ENCODE measurements around the gene FXYD1. TPM values are rescaled to one million over a fixed set of nuclear protein-coding genes. Genes with fewer than 3 reads are reported as not detected.
"Not testable (repeated sequence)": the region's sequence is repeated elsewhere in the genome, so short reads cannot be mapped to it uniquely, and the experiment has no call there.

Gene FXYD1
- polyA plus RNA-seq, 4 donors = 15.4 to 32.1 (median 24.9) TPM

DNA sequence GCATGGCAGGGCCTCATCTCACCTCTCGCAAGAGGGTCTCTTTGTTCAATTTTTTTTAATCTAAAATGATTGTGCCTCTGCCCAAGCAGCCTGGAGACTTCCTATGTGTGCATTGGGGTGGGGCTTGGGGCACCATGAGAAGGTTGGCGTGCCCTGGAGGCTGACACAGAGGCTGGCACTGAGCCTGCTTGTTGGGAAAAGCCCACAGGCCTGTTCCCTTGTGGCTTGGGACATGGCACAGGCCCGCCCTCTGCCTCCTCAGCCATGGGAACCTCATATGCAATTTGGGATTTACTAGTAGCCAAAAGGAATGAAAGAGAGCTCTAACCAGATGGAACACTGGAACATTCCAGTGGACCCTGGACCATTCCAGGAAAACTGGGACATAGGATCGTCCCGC lies 15.1 kb upstream of the FXYD1 start:
- no peak for DNase-seq (ENCODE audit: low read depth in 4 of 4, low spot score in 2 of 4)

DNA sequence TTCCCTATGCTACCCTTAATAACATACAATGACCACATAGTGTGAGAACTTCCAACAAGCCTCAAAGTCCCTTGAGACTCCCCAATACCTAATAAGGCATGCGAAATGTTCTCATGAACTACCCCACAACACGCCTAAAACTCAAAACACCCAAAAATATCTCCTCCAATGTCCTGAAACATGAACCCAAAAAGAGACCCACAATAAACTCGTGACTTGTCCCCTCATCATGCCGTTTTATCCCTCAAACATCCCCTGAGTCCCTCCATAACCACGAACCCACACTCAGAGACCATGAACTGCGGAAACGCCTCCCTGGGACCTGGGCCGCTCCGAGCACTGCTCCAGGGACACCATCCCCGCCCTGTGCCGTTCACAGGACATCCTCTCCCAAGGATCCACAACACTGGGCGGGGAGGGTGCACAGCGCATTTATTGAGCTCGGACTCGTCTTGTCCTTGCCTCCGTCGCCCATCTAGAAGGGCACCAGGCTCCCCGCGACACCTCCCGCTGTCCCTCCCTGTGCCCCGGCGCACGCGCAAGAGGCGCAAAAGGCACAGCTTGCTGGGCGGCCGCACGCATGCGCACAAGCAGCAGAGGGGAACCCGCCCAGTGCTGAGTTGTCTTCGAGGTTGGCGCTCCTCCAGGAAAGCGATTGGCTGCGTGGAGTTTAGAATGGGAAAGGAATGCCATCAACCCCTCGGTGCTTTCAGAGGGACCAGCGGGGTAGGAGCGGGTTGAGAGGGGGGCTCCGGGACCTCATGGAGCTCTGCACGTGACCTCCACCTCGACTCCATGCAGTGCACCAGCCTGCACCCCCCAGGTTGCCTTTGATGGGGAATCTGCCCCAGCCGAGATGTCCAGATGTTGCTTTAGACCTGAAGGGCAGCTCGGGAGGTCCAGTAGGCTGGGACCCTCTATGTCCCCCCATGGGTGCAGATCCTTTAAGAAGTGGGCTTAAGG lies 14.2 kb upstream of the FXYD1 start:
- DNase-seq (ENCODE audit: low read depth in 4 of 4, low spot score in 2 of 4) = peak in 2 of 4 donors; percentile 84 to 89

DNA sequence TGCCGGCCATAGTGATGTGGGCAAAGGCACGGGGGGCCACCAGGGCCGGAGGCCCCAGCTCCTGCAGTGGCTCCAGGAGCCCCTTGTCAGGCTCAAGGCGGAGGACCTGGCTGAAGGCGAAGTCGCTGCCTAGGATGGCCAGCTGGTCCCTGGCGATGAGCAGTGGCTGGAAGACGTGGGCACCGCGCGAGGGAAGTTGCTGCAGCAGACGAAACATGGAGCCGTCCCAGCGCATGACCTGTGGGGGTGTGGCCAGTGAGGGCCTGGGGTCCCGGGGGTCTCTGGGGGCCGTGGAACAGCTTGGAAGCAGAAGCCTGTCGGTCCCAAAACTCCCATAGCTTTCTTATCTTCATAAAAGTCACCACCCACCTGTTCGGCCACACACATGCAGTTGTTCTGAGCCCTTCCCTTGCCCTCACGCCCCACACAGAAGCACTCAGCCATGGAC lies 13.3 kb upstream of the FXYD1 start:
- no peak for DNase-seq (ENCODE audit: low read depth in 4 of 4, low spot score in 2 of 4)

DNA sequence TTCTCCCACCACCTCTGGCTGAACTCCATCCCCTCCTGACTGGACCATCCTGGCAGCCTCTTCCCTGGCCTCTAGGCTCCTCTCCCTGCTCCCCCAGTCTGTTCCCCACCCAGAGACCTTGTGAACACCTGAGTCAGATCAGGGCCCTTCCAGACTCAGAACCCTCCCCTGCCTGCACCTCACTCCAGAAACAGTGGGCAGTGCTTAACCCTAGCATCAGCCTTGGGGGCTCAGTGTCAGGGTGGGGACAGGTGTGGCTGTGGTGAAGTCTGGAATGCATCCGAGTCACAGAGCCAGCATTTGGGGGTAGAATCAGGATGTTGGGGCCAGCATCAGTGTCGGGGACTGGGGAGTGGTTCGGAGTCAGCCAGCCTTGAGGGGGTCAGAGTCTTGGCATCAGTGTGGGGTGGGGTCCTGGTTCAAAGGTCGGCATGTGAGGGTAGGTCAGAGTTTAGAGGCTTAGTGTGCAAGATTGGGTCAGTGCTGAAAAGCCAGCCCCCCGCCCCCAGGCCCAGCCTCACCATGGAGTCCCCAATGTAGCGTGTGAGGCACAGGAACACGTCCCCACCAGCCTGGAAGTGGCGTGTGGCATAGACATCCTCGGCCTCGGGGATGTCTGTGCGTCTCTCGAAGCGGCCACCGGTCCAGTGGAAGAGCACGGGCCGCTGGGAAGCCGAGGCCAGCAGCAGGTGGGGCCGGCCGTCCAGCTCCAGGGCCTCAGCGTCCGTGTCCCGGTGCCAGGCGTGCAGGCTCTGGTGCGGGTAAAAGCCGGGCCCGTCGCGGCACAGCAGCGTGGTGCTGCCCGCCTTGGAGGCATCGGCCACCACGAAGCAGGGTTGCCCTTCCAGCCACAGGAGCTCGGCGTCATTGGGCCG lies 12.6 kb upstream of the FXYD1 start:
- no peak for DNase-seq (ENCODE audit: low read depth in 4 of 4, low spot score in 2 of 4)

DNA sequence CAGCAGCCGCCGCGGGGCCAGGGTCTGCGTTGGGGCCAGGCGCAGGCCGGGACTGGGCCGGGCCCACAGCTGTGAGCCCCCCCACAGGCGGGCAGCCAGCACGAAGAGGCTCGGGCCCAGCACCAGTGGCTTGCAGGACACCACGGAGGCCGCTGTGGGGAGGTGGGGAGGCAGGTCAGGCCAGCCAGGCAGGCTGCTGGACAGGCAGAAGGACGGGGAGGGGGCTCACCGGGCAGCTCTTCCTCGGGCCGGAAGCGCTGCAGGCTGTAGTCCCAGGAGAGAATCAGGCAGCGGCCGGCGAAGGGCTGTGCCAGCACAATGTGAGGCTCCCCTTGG lies 12.0 kb upstream of the FXYD1 start:
- DNase-seq (ENCODE audit: low read depth in 4 of 4, low spot score in 2 of 4) = no peak

DNA sequence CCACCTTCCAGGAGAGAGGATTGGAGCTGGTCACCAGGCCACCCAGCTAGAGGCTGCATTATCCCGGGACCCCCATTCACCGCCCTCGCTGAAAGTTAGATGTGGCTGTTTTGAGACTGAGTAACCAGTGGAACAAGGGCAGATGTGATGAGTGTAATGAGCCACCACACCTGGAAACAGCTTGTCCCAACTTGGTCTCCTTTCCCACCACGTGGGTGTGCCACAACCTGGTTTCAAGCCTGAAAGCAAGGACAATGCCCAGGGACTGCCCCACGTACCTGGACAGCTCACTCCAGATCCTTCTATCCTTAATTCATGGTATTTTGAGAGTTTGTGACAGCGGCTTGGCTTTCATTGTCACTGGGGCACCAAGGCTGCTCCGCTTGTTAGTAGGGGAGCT lies 10.8 kb upstream of the FXYD1 start:
- DNase-seq (ENCODE audit: low read depth in 4 of 4, low spot score in 2 of 4) = no peak

DNA sequence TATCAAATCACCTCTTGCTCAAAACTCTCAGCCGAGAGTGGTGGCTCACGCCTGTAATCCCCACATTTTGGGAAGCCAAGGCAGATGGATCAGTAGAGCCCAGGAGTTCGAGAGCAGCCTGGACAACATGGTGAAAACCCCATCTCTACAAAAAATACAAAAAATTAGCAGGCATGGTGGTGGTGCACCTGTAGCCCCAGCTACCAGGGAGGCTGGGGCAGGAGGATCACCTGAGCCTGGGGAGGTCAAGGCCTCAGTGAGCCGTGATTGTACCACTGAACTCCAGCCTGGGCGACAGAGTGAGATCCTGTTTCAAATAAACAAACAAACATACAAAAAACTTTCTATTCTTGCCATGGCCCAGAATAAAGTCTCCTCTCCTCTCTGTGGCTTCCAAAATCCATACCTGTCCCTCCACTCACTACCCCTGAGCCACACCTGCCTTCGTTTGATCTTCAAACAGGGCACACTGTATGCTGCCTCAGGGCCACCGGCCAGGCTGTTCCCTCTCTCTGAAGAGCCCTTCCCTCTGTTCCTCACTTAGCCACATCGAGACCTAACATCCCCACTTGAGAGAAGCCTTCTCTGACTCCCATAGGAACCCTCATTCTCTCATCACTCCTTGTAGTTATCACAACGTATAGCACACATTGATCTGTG lies 10.1 kb upstream of the FXYD1 start:
- DNase-seq (ENCODE audit: low read depth in 4 of 4, low spot score in 2 of 4) = no peak

DNA sequence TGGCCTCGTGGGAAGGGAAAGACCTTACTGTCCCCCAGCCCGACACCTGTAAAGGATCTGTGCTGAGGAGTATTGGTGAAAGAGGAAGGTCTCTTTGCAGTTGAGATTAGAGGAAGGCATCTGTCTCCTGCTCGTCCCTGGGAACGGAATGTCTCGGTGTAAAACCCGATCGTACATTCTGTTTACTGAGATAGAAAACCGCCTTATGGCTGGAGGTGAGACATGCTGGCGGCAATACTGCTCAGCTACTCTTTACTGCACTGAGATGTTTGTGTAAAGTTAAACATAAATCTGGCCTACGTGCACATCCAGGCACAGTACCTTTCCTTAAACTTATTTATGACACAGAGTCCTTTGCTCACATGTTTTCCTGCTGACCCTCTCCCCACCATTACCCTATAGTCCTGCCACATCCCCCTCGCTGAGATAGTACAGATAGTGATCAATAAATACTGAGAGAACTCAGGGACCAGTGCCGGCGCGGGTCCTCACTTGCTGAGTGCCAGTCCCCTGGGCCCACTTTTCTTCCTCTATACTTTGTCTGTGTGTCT lies 8.8 kb upstream of the FXYD1 start:
- not testable (repeated sequence) for DNase-seq (ENCODE audit: low read depth in 4 of 4, low spot score in 2 of 4)

DNA sequence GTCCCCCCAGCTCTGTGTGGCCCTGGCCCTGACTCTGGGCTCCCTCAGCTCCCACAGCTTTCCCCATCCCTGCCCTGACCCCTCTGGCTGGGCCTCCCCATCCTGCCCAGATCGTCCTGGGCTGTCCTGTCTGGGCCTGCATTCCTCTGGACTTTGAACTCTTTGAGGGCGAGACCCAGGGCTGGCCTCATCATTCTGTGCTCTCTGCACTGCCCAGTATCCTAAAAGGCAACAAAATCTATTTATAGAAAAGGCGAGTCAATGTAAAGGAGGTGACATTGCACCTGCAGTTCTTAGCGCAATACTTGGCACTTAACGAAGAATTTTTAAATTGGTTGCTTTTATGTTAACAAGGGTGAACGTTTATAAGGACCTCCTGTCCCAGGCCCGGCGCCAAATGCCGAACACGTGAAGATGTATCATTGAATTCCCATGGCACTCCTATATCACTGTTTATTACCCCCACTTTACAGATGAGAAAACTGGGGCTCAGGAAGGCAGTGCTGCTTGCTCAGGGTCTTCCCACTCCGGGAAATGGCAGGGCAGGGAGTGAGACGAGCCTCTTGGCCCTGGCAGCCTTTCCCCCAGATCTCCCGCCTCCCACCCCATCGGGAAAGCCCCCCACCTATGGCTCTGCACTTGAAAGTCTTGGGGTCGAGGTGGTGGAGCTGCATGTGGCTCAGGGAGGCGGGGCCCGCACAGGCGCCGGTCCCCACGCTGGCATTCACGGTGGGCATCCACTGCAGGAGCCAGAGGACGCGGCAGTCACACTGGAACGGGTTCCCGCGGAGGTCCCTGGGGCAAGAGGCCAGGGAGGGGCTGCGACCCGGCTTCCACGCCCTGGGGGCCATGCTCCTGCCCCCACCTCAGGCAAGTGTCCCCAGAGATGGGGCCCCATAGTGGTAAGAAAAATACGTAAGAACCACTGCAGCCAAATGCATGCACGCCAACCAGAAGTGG lies 7.6 kb upstream of the FXYD1 start:
- no peak for DNase-seq (ENCODE audit: low read depth in 4 of 4, low spot score in 2 of 4)

DNA sequence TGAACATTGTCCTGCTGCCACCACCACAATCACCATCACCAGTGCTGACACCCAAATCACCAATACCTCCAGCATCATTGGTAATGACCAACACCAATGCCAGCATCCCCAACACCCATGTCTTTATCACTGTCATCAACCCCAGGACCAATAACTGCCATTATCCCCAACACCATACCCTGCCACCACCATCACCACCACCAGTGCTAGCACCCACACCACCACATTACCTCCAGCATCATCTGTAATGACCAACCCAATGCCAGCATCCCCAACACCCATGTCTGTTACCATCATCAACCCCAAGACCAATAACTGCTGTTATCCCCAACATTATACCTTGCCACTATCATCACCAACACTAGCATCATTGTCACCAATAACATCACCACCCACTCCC lies 6.4 kb upstream of the FXYD1 start:
- DNase-seq (ENCODE audit: low read depth in 4 of 4, low spot score in 2 of 4) = no peak

DNA sequence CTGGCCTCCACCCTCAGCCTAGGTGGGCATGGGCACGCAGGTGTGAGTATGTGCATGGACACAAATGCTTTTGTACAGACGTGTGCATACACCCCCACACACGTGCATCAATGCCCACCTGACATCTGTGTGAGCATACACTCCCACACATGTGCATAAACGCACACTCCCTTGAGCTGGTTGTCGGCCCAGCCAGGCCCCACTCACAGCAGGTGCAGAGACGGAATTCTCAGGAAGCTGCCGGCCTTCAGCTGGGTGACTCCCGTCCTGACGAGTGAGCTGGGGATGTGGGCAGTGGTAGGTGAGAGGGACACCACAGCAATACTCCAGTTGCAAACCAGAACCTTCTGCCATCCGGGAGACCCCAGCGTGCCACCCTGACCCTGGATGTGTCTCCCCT lies 4.8 kb upstream of the FXYD1 start:
- no peak for DNase-seq (ENCODE audit: low read depth in 4 of 4, low spot score in 2 of 4)

DNA sequence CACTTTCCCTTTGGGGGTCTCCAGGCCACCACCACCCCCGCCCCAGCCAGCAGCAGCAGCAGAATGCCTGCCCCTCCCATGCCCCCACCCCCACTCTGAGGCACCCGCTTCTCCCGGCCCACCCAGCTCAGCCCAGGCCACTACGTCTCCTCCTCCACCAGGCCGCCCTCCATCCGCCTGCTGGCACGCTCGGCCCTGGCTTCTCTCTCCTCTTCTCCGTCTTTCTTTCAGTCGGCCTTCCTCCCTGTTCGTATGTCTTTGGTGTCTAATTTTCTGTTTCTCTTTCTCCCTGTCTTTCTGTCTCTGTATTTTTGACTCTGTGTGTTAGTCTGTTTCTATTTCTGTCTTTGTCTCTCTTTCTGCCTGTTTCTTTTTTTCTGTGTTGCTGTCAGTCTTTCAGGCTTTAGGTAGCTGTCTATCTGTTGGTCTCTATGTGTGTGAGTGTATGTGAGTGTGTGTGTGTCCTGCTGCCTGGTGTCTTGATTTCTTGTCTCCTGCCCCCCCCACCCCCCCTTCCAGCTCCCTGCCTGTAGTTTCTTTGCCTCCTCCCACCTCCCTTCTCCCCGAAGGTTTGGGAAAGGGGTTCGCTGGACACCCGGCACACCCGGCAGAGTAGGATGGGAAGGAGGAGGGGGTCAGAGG lies 3.9 kb upstream of the FXYD1 start, which contains the start of gene LGI4:
Gene LGI4 (minus strand): TSS at position 459 of the 642 bp plus-strand sequence. CDS start 379 bp downstream, at position 80.
- no peak for DNase-seq (ENCODE audit: low read depth in 4 of 4, low spot score in 2 of 4)

DNA sequence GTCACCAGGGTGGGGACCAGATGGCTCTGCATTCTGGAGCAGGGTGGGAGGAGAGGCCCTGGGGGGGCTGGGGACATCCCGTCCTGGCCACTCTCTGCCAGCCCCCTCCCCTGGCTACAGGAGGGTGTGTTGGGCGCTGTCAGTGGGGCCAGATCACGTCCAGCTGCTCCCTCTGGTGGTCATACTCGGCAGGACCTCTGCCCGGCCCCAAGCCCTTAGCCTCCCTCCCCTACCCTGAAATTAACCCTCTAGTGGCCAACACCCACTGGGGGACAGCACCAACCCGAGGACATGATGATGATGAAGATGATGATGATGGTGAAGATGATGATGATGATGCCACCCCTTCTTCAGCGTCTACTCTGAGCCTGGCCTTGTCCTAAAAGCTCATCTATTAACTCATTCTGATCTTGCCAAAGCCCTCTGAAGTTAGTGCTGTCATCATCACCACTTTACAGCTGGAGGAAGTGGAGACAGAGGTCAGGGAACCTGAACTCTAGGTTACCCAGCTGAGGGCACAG lies 3.2 kb upstream of the FXYD1 start:
- DNase-seq (ENCODE audit: low read depth in 4 of 4, low spot score in 2 of 4) = no peak

DNA sequence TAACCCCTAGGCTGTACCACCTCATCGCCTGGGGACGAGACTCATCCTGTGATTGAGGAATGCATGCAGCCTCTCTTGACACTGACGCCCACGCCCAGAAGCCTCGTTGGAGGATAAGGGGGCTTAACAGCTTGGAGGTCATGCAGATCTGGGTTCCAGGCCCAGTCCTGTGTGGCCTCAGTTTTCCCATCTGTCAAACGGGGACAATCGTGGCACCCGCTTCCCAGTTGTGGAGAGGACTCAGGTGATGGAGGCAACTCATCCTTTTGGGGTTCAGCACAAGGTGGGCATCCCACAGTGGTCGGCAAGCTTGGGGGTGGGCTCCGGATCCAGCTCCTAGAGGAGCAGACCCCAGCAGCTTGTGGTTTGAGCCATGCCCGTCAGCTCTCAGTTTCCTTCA lies 2.4 kb upstream of the FXYD1 start:
- DNase-seq (ENCODE audit: low read depth in 4 of 4, low spot score in 2 of 4) = no peak

DNA sequence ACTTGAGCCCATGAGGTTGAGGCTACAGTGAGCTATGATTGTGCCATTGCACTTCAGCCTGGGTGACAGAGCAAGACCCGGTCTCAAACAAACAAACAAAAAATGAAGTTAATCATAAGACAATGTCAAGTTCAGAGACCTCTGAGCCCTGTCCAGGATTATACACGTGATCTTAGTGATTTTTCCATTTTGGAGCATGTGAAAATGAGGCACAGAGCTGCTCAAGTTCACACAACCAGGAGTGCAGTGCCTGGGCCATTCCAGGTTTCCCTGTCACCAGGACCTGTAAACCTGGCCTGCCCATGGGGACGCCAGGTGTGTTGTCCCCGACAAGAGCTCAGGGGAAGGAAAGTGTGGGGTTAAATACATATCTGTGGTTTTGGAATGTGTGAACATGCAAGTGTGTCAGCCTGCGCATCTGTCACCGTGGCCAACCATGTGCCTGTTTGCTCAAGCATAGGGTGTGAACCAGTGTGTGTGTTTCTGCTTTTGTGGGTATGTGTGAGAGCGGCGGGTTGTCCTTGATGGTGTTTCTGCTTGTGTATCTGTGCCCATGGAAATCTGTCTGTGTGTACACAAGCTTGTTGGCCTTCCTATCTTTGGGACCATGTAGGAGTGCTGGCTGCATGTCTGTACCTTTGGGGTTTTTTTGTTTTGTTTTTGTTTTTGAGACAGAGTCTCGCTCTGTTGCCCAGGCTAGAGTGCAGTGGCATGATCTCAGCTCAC lies 1.5 kb upstream of the FXYD1 start:
- no peak for DNase-seq (ENCODE audit: low read depth in 4 of 4, low spot score in 2 of 4)

DNA sequence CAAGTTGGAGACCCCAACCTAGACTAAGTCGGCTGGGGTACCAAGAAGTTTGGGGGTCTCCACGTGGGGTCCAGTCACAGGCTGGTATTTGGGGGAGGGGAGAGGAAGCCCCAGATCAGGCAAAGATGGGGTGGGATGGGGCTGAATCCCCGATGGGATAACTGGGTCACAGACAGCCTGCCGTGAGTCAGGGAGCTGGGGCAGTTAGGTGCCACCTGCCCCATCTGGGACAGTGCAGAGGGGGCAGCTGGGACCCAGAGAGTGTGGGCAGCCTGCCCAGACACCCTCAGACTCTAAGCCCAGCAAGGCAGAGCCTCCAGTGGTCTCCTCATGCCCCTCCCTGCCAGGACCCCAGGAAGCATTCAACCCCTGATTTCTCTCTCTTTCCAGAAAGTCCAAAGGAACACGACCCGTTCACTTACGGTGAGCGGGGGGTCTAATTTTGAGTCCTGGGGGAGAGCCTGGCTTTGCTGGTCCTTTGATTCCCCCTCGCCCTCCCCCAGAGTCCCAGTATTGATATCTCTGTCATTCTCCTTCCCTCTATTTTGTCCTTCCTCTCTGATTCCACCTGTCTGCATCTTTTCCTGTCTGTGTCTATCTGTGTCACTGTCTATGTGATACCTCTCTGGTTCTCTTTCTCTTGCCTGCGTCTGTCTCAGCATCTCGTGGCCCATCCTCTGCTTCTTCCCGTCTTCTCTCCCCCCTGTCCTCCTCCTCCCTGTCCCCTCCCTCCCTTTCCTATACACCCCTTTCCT lies 1.8 kb downstream of the FXYD1 start:
- DNase-seq (ENCODE audit: low read depth in 4 of 4, low spot score in 2 of 4) = no peak
